Ascending aorta (tissue), 2 donors: ENCODE data around the gene TMEM44. TPM values are rescaled to one million over a fixed set of nuclear protein-coding genes. Genes with fewer than 3 reads are reported as not detected.
A peak's percentile ranks its signal among the peaks of the same experiment; 100 is the strongest.

Experiments used
- DNase-seq, 2 donors: peaks; one replicate each; pipeline ENCODE4 v3.0.0-alpha.2; 2019; ENCODE audit warnings: low spot score in 2 of 2
- H3K27ac ChIP-seq, 2 donors: fragments of 200-600 bp; sonication (generic); one replicate each; pipeline ENCODE4 v1.5.1; 2016 to 2017; ENCODE audit warnings: mild to moderate bottlenecking in 1 of 2
- H3K27me3 ChIP-seq: fragments of 200-600 bp; sonication (generic); one replicate; pipeline ENCODE4 v1.5.1; 2017
- H3K36me3 ChIP-seq, 2 donors: fragments of 200-600 bp; sonication (generic); one replicate each; pipeline ENCODE4 v1.5.1; 2016
- H3K4me1 ChIP-seq, 2 donors: fragments of 200-600 bp; sonication (generic); one replicate each; pipeline ENCODE4 v1.5.1; 2016 to 2017; ENCODE audit warnings: mild to moderate bottlenecking in 1 of 2
- H3K4me3 ChIP-seq, 2 donors: fragments of 200-600 bp; sonication (generic); one replicate each; pipeline ENCODE4 v1.5.1; 2016 to 2017; ENCODE audit warnings: mild to moderate bottlenecking in 1 of 2
- H3K9me3 ChIP-seq, 2 donors: fragments of 200-600 bp; sonication (generic); one replicate each; pipeline ENCODE4 v1.5.1; 2016
- CTCF ChIP-seq, 3 experiments: fragments of 200-600 bp in 2 of 3; fragments of 450-650 bp in 1 of 3; sonication (generic) in 2 of 3; IDR thresholded peaks; one replicate each; pipeline ENCODE4 v1.5.1; 2016 to 2019; ENCODE audit warnings: antibody characterized with exemption in 3 of 3, mild to moderate bottlenecking in 1 of 3, moderate library complexity in 1 of 3
- intact Hi-C: fragments of 100-400 bp; cut with DNase I; formaldehyde crosslinking; loops from one replicate; pipeline ENCODE4 v1.15.1; 2023
- total RNA-seq: library from RNA; depleted of rRNA; stranded (reverse); fragments of >200 nt; gene quantifications from one replicate; pipeline ENCODE4 v1.1.0, GENCODE V29; 2016

Gene TMEM44
- total RNA-seq, 1 donor from 2014 or later: 2.6 TPM

- Histone ChIP-seq H3K4me1 (peaks cover 4 to 8% of the 10 kb centered on the region in 2 donors), H3K9me3 (no peaks in the 10 kb centered on the region), H3K36me3 (no peaks in the 10 kb centered on the region), H3K27ac (peak overlapping the region; percentile 73), H3K4me3 (no peak overlapping the region), H3K27me3 (no peaks in the 10 kb centered on the region)
- TF ChIP-seq CTCF (IDR thresholded peaks at IDR 0.05): no peak
- intact Hi-C loops: no loop called here
- DNase-seq: no peak
Observed at GRCh38 chr3:194556086-194557056, 76.8 kb downstream of the TMEM44 start.

- intact Hi-C loops: no loop called here
- no peak for DNase-seq
Observed at GRCh38 chr3:194555175-194556062, 77.8 kb downstream of the TMEM44 start.

GRCh38 chr3:194554473-194555123, 78.6 kb downstream of the TMEM44 start:
- intact Hi-C loops: no loop called here
- Histone ChIP-seq H3K36me3 (no peaks in the 10 kb centered on the region), H3K27ac (peak overlapping the region; percentile 73), H3K9me3 (no peaks in the 10 kb centered on the region), H3K27me3 (no peaks in the 10 kb centered on the region), H3K4me1 (peaks cover 4 to 19% of the 10 kb centered on the region in 2 donors), H3K4me3 (no peak overlapping the region)
- peak in 1 of 2 donors; percentile 75 for DNase-seq
- no peak for TF ChIP-seq CTCF (IDR thresholded peaks at IDR 0.05)

More at GRCh38 chr3:194555175-194556062, 77.8 kb downstream of the TMEM44 start:
- no peaks in the 10 kb centered on the region for H3K27me3 ChIP-seq
- no peaks in the 10 kb centered on the region for H3K36me3 ChIP-seq
- H3K9me3 ChIP-seq: no peaks in the 10 kb centered on the region
- no peak for TF ChIP-seq CTCF (IDR thresholded peaks at IDR 0.05)
- H3K27ac ChIP-seq: peak overlapping the region; percentile 73
- no peak overlapping the region for H3K4me3 ChIP-seq
- H3K4me1 ChIP-seq: peaks cover 4 to 14% of the 10 kb centered on the region in 2 donors

- no peaks in the 10 kb centered on the region for H3K27me3 ChIP-seq
Observed at GRCh38 chr3:194552327-194552949, 80.8 kb downstream of the TMEM44 start.

More at GRCh38 chr3:194552327-194552949, 80.8 kb downstream of the TMEM44 start:
- Histone ChIP-seq H3K4me1 (peaks cover 8 to 31% of the 10 kb centered on the region in 2 donors), H3K27ac (peak overlapping the region; percentile 8 to 50), H3K9me3 (no peaks in the 10 kb centered on the region), H3K36me3 (no peaks in the 10 kb centered on the region), H3K4me3 (no peak overlapping the region)
- no peak for TF ChIP-seq CTCF (IDR thresholded peaks at IDR 0.05)
- intact Hi-C loops: no loop called here
- DNase-seq: no peak
